GM19467 (cell line): Measurements from ENCODE around the gene ACY1.

Source experiments
- ATAC-seq: cut with Tn5 transposase; IDR thresholded peaks from one replicate; pipeline ENCODE4 v1.9.1; 2021; ENCODE audit warnings: mild to moderate bottlenecking, moderate library complexity; ENCODE audit not compliant: unreplicated experiment

Gene ACY1

GRCh38 chr3:51945926-51946705 is 37.2 kb upstream of the ACY1 start:
- no peak for ATAC-seq

GRCh38 chr3:51946796-51947195 is 36.5 kb upstream of the ACY1 start:
- ATAC-seq: no peak

- ATAC-seq: no peak
These were observed 36.0 kb upstream of the ACY1 start for GRCh38 chr3:51947215-51947900.

- no peak for ATAC-seq
These were observed 35.2 kb upstream of the ACY1 start for GRCh38 chr3:51948016-51948580.

GRCh38 chr3:51949121-51949520 is 34.2 kb upstream of the ACY1 start:
- no peak for ATAC-seq

GRCh38 chr3:51950899-51951298 is 32.4 kb upstream of the ACY1 start:
- no peak for ATAC-seq

GRCh38 chr3:51953445-51953844 is 29.9 kb upstream of the ACY1 start:
- no peak for ATAC-seq

GRCh38 chr3:51954105-51954504 is 29.2 kb upstream of the ACY1 start:
- no peak for ATAC-seq

- ATAC-seq: no peak
These were observed 28.6 kb upstream of the ACY1 start for GRCh38 chr3:51954713-51955112.

GRCh38 chr3:51955175-51955892 is 28.0 kb upstream of the ACY1 start, which contains the start of gene GPR62:
Gene GPR62, plus strand, starts transcription at chr3:51955381. Its CDS starts 272 bp downstream, at chr3:51955653.
- no peak for ATAC-seq

- no peak for ATAC-seq
These were observed 27.2 kb upstream of the ACY1 start for GRCh38 chr3:51955893-51956770.

GRCh38 chr3:51957520-51958205 is 25.7 kb upstream of the ACY1 start:
- no peak for ATAC-seq

- ATAC-seq: no peak
These were observed 24.5 kb upstream of the ACY1 start for GRCh38 chr3:51958603-51959521.

GRCh38 chr3:51959651-51960050 is 23.7 kb upstream of the ACY1 start:
- ATAC-seq: no peak

GRCh38 chr3:51960386-51960785 is 22.9 kb upstream of the ACY1 start:
- no peak for ATAC-seq

GRCh38 chr3:51961011-51961410 is 22.3 kb upstream of the ACY1 start:
- no peak for ATAC-seq

- no peak for ATAC-seq
These were observed 21.4 kb upstream of the ACY1 start for GRCh38 chr3:51961602-51962569.
